Effector CD8-positive, alpha-beta T cell (primary cell): Measurements from ENCODE around the gene ADRA2B.
"Not testable (repeated sequence)": the region's sequence is repeated elsewhere in the genome, so short reads cannot be mapped to it uniquely, and the experiment has no call there.

ENCODE experiments used
- DNase-seq: peaks from one replicate; lab custom pipeline; 2025; lab: John Stamatoyannopoulos, UW

ADRA2B gene

GRCh38 chr2:96150791-96151594, 34.6 kb upstream of the ADRA2B start:
- DNase-seq: no peak

DNA sequence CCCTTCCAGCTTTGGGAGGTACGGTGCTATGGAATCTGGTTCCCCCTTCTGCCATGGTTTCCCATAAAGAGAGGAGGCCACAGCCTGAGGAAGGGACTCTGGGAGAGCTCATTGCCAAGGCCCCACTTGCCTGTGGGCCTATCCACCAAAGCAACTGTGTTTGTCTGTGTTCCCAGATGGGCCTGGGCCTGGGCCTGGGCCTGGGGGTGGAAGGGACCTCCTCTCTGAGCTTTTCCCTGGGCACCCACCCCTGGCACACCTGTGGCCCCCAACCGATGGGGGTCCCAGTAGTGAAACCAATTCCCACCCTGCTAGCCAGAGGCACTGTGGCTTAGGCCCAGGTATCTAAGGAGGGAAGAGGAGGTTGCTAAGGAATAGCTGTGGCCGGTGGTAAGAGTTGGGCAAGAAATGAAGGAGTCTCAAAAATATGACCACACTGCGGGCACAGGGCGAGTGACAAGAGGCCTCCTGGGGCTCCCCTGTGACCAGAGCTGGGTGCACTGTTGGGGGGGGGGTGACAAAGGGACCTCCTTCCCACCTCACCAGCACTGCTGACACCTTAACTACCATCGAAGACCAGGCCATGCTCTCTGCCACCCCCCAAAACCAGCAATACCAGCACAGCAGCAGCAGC, 33.8 kb upstream of the ADRA2B start:
- no peak for DNase-seq

GRCh38 chr2:96148410-96149217, 32.2 kb upstream of the ADRA2B start:
- DNase-seq: peak; percentile 93

DNA sequence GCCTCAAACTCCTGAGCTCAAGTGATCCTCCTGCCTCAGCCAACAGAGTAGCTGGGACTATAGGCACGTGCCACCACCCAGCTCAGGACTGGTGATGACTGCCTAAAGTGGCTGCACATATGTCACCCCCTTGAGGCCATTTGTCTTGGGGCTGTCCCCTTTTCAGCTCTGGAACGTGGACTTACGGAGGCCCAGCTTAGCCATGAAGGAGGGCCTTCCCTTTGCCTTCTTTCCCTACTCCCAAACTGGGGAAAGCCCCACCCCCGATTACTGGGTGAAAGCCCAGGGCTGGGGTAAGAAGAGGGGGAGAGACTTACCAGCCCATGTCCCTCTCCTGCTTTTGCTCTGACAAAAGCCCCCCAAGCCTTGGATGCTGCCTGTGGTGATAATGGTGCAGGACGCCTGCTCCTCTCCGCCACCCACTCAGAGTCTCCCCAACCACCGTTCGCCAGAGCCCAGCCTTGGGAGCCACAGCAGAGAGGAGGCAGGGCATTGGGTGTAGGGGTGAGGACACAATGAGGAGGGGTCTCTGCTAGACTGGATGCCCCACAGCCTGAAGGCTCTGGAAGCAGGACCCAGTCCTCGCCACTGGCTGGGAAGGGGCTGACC, 31.3 kb upstream of the ADRA2B start:
- DNase-seq: no peak

DNA sequence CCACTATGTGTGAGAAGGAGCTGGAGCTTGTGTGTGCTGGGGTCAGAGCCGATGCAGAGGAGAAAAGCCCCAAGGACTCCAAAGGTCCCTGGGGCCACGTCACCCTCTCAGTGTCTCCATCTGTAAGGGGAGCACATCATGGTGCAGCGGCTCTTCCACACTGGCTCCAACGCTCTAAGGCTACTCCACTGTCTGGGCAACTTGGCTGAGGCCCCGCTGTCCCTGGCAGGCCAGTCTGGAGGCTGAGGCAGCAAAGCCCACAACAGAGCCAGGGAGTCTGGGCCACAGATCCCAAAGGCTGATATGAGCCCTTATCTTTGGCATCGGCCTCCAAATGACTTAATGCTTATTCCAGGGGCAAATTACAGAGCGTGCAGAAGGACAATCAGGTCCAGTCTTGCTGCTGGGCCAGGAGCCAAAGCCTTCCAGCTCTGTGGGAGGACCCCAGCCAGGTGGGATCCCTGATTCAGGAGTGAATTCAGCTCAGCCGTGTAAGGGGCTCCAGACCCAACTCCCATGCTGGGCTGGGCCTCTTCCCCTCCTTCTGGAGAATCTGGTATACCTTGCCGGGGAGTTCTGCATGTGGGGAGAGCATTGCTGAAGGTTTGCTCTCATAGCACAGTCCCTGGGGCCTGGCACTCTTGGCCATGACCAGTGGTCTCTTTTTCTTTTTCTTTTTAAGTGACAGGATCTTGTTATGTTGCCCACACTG, 30.7 kb upstream of the ADRA2B start:
- no peak for DNase-seq

DNA sequence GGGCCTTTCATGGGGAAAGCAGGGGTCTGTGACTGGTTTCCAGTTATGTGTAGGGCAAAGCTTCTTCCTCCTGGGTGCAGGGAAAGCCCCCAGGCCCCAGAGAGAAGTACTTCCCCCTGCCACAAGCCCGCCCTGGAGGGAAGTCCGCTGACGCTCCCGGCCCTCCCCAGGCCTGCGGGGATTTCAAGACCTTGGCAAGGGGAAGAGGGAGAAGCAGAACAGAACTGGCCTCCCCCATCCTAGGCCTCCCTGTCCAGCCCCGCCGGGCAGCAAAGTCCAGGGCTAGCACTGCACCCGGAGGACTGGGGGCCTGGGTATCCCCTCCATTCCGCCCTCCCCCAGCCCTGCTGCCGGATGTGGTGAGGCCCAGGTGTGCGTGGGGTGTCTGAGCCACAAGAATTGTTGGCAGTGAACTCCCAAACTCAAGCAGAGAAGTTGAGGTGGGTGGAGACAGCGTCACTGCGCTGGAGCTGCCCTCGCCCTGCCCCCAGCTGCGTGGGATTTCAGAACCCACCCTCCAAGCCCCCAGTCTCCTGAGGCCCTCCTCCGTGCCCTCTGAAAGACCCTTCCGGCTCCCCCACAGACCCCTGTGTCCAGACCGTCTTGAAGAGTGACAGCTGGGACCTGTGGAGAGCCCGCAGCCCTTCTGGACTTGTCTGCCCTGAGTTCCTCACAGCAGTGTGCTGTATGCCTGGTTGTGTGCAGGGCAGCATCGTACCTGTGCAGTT, 29.9 kb upstream of the ADRA2B start:
- DNase-seq: peak; percentile 83

DNA sequence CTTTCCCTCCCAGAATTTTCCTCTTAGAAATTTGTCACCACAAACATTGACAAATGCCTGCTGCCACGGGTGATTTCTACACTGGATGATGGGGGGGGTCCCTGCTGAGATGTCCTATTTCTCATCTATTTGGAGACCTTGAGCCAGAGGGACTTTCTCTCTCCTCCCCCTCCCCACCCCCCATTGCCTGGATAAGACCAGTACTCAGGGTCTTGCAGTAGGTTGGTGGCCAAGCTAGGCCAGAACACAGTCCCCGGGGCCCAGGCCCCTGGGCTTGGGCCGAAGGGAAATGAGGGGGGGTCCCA, 29.4 kb upstream of the ADRA2B start:
- DNase-seq: no peak

DNA sequence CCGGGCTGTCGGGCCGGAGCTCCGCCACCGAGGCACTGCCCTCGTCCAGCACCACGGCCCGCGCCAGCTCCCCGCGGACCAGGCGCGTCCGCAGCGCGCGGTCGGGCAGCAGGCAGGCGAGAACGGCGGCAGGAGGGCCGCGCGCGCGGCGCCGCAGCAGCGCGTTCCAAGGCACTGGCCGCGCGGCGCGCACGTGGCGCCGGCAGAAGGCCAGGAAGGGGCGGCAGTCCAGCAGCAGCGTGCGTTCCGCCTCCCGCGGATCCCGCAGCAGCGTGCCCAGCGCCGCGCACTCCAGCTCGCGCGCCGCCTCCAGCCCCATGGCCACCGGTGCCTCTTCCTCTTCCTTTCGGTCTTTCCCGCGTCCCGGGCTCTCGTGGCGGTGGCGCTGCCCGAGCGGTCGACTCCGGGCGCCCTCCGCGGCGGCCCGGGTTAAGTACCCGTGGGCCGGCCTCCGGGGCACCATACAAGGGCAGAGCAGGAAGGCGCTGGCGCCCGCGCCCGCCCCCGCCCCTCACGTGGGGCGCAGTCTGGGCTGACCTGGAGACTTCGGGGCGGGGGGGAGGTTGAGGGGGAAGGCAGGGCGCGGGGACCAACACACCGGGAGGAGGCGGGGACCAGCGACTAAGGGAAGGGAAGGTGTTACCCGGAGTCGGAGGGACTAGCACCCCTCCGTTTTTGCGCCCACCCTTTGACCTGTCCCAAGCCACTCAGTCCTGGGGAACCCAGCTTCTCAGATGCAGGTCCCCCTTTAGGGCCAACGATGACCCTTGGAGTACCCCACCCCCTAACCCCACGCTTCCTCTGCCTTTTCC, 28.9 kb upstream of the ADRA2B start, which contains the start of gene DUSP2:
Gene DUSP2 (minus strand): TSS at position 405 of the 812 bp plus-strand sequence. CDS start 86 bp downstream, at position 319.
- DNase-seq: peak; percentile 79

DNA sequence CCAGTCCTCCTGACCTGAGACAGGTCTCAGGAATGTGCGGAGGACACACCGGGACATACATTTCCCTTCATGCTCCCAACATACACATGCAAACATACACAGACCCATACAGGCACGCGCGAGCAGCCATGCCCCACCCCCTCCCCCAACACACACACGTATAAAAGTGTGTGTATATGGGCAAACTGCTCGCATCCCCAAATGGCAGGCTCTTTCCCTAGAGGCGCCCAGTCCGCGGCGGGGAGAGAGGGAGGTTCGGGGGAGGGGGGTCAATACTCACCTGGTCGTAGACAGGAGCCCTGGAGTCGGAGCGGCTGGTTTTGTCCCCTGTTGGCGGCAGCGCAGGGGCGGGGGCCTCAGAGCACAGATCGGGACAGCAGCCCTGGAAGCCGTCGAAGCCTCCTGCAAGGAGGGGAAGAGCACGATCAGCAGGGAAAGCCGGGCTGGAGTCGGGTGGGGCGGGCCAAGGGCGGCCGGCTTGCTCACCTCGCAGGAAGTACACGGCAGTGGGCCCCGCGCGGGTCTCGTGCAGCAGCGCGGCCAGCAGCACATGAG, 28.2 kb upstream of the ADRA2B start:
- no peak for DNase-seq

DNA sequence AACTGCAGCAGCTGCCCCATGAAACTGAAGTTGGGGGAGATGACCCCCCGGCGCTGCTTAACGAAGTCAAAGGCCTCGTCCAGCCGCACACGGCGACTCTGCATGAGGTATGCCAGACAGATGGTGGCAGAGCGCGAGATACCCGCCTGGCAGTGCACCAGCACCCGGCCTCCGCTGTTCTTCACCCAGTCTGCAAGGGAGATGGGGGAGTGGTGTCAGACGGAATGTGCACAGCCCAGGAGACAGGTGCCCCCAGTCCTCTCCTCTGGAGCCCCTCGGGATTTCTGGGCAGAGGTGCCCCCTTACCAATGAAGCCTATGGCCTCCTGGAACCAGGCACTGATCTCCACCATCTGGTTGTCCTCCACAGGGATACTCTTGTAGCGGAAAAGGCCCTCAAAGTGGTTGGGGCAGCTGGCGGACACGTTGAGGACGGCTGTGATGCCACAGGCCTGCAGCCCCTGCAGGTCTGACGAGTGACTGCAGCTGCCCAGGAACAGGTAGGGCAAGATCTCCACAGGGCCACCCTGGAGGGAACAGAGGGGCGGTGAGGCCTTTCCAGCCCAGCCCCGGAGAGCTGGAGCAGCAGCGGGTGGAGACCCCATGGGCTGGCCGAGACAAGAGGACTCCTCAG, 27.6 kb upstream of the ADRA2B start:
- no peak for DNase-seq

DNA sequence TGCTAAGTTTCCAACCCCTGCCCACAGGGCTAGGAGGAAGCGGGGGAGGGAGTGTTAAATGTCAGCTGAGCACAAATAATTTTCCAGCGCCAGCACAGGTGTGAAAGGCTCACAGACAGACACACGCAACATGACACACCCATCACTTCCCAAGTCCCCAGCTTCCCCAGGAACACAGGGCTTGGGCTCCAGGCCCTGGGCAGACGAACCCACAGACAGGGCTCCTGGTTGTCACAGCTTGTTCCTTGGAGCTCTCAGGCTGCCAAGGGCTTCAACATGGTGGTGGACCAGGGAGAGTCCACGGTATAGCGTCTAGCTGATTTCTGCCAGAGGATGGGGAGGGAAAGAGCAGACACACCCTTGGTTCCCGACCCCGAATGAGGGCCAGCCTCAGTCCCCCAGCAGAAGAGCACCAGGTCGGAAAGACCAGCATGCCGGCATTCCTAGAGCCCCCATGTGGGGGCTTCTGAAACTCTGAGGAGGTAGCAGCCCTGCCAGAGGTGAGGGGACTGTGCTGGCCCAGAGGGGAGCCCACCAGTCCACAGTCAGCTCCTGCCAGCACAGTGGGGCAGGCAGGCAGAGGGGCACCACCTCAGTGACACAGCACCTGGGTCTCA, 27.0 kb upstream of the ADRA2B start:
- DNase-seq: no peak

- peak; percentile 57 for DNase-seq
Measured at GRCh38 chr2:96142217-96143113, 26.1 kb upstream of the ADRA2B start.

- DNase-seq: not testable (repeated sequence)
Measured at GRCh38 chr2:96141624-96141967, 25.2 kb upstream of the ADRA2B start.

- DNase-seq: no peak
Measured at GRCh38 chr2:96140941-96141623, 24.7 kb upstream of the ADRA2B start.

DNA sequence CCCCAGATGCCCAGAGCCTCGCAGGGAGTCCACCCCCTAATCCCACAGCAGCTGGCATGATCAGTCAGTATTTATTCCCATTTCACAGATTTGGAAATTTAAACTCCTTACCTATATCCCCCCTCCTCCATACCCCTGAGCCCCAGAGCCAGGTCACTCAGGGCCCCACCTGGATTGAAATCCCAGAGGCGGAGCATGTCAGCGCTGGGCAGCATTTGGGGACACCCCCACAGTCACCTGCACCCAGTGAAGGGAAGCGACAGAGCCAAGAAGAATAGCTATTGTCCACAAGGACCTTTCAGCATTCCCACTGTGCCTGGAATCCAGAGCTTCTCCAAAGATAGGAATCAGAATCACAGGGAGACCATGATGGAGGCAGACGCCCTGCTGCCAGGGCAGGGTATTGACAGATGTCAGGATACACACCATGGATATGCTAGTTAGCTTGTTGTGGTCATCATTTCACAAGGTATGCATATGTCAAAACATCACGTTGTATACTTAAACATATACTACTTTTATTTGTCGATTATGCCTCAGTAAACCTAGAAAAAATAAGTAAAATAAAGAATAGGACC, 22.9 kb upstream of the ADRA2B start:
- no peak for DNase-seq

- peak; percentile 42 for DNase-seq
Measured at GRCh38 chr2:96138179-96139145, 22.1 kb upstream of the ADRA2B start, which contains the start of gene ASTL. Gene ASTL (minus strand): TSS chr2:96138502. CDS start chr2:96138436, 66 bp downstream.
